ENCODE measurements around the gene ST3GAL6.
A peak's percentile ranks its signal among the peaks of the same experiment; 100 is the strongest.

Gene ST3GAL6

GRCh38 chr3:98769448-98769847 lies 6.3 kb downstream of the ST3GAL6 start:
- intact Hi-C loops (cut with DNase I): no loop called here
- DNase-seq: no peak

GRCh38 chr3:98770261-98771039 lies 7.3 kb downstream of the ST3GAL6 start:
- peak in 30 of 42 donors; percentile 2 to 82 (median 41) for DNase-seq
- intact Hi-C loops (cut with DNase I): no loop called here

GRCh38 chr3:98772022-98772421 lies 8.9 kb downstream of the ST3GAL6 start:
- intact Hi-C loops (cut with DNase I): no loop called here
- DNase-seq: no peak

- intact Hi-C loops (cut with DNase I): loop anchor here (5.0 kb wide), 1 partner anchor 43 kb away; no protein-coding TSS in a partner anchor
- no peak for DNase-seq
Observed at GRCh38 chr3:98775459-98776139, 12.5 kb downstream of the ST3GAL6 start.

- intact Hi-C loops (cut with DNase I): loop anchor here (5.0 kb wide), 1 partner anchor 44 kb away; no protein-coding TSS in a partner anchor
- DNase-seq: no peak
Observed at GRCh38 chr3:98776140-98776493, 13.0 kb downstream of the ST3GAL6 start.

- no peak for DNase-seq
Observed at GRCh38 chr3:98777286-98777685, 14.1 kb downstream of the ST3GAL6 start.

GRCh38 chr3:98777801-98778220 lies 14.7 kb downstream of the ST3GAL6 start:
- no peak for DNase-seq
- intact Hi-C loops (cut with DNase I): loop anchor here (5.0 kb wide), 1 partner anchor 46 kb away; no protein-coding TSS in a partner anchor

More at GRCh38 chr3:98777286-98777685, 14.1 kb downstream of the ST3GAL6 start:
- intact Hi-C loops (cut with DNase I): loop anchor here (5.0 kb wide), 1 partner anchor 45 kb away; no protein-coding TSS in a partner anchor

- no peak for DNase-seq
- intact Hi-C loops (cut with DNase I): loop anchor here (5.0 kb wide), 1 partner anchor 46 kb away; no protein-coding TSS in a partner anchor
Observed at GRCh38 chr3:98778383-98778782, 15.2 kb downstream of the ST3GAL6 start.

GRCh38 chr3:98778852-98779413 lies 15.8 kb downstream of the ST3GAL6 start:
- intact Hi-C loops (cut with DNase I): loop anchor here (5.0 kb wide), 1 partner anchor 47 kb away; no protein-coding TSS in a partner anchor

GRCh38 chr3:98779541-98780335 lies 16.6 kb downstream of the ST3GAL6 start:
- intact Hi-C loops (cut with DNase I): loop anchor here (5.0 kb wide), 1 partner anchor 47 kb away; no protein-coding TSS in a partner anchor
- DNase-seq: peak in 8 of 42 donors; percentile 23 to 75 (median 55)

More at GRCh38 chr3:98778852-98779413, 15.8 kb downstream of the ST3GAL6 start:
- DNase-seq: no peak

GRCh38 chr3:98780343-98780742 lies 17.2 kb downstream of the ST3GAL6 start:
- intact Hi-C loops (cut with DNase I): no loop called here

GRCh38 chr3:98782824-98783500 lies 19.8 kb downstream of the ST3GAL6 start:
- no peak for DNase-seq
- intact Hi-C loops (cut with DNase I): no loop called here

More at GRCh38 chr3:98780343-98780742, 17.2 kb downstream of the ST3GAL6 start:
- DNase-seq: no peak

GRCh38 chr3:98784042-98784441 lies 20.9 kb downstream of the ST3GAL6 start:
- intact Hi-C loops (cut with DNase I): no loop called here
- DNase-seq: peak in 1 of 42 donors; percentile 40

GRCh38 chr3:98784666-98785600 lies 21.8 kb downstream of the ST3GAL6 start:
- intact Hi-C loops (cut with DNase I): no loop called here
- DNase-seq: no peak

- no peak for DNase-seq
- intact Hi-C loops (cut with DNase I): no loop called here
Observed at GRCh38 chr3:98786364-98787006, 23.3 kb downstream of the ST3GAL6 start.

GRCh38 chr3:98787181-98787580 lies 24.0 kb downstream of the ST3GAL6 start:
- no peak for DNase-seq
- intact Hi-C loops (cut with DNase I): no loop called here

- intact Hi-C loops (cut with DNase I): no loop called here
- peak in 10 of 42 donors; percentile 31 to 72 (median 50) for DNase-seq
Observed at GRCh38 chr3:98788651-98789050, 25.5 kb downstream of the ST3GAL6 start.

Data from head of caudate nucleus (tissue), 42 donors.